Keratinocyte (primary cell): ENCODE measurements around the gene AOPEP. TPM values are rescaled to one million over a fixed set of nuclear protein-coding genes. Genes with fewer than 3 reads are reported as not detected.

ENCODE experiments used
- DNase-seq: peaks from one replicate; pipeline ENCODE4 v3.0.0-alpha.2; 2011; ENCODE audit warnings: low read depth, missing footprints, low spot score
- FAIRE-seq: peaks from 2 replicates; lab custom pipeline; 2011; peaks lifted over from hg19 to GRCh38; lab: Jason Lieb, UNC
- H2AFZ ChIP-seq: 2 replicates; pipeline ENCODE4 v1.6.0; 2012; ENCODE audit warnings: low read length, control low read depth, inconsistent platforms; ENCODE audit not compliant: control insufficient read depth
- H3K27ac ChIP-seq: 2 replicates; pipeline ENCODE4 v1.5.1; 2011; ENCODE audit warnings: low read length; ENCODE audit not compliant: control insufficient read depth, insufficient read depth
- H3K27me3 ChIP-seq: 3 replicates; pipeline ENCODE4 v1.6.0; 2011; ENCODE audit warnings: low read length; ENCODE audit not compliant: control insufficient read depth, insufficient read depth; ENCODE audit errors: extremely low read depth
- H3K36me3 ChIP-seq, 2 experiments: 2 replicates in 1 of 2; 3 replicates in 1 of 2; pipeline ENCODE4 v1.5.1; 2011; ENCODE audit warnings: low read length in 2 of 2, mild to moderate bottlenecking in 1 of 2; ENCODE audit not compliant: control insufficient read depth in 2 of 2, insufficient read depth in 2 of 2; ENCODE audit errors: extremely low read depth in 1 of 2
- H3K4me1 ChIP-seq: 3 replicates; pipeline ENCODE4 v1.5.1; 2011; ENCODE audit warnings: low read length; ENCODE audit not compliant: control insufficient read depth, insufficient read depth; ENCODE audit errors: extremely low read depth
- H3K4me2 ChIP-seq: 3 replicates; pipeline ENCODE4 v1.6.0; 2011; ENCODE audit warnings: low read depth, low read length; ENCODE audit not compliant: control insufficient read depth, insufficient read depth; ENCODE audit errors: extremely low read depth
- H3K4me3 ChIP-seq, 3 experiments: fragments of 200-600 bp in 1 of 3; sonication (generic) in 1 of 3; 2 replicates in 2 of 3; 3 replicates in 1 of 3; pipeline ENCODE4 v1.5.1; 2011 to 2016; ENCODE audit warnings: low read length in 3 of 3, mild to moderate bottlenecking in 3 of 3, control low read depth in 2 of 3, inconsistent platforms in 1 of 3, low read depth in 1 of 3, mixed read lengths in 1 of 3, mixed run types in 1 of 3, moderate library complexity in 1 of 3; ENCODE audit not compliant: control insufficient read depth in 2 of 3, insufficient read depth in 2 of 3; ENCODE audit errors: extremely low read depth in 1 of 3
- H3K79me2 ChIP-seq: 2 replicates; pipeline ENCODE4 v1.6.0; 2012; ENCODE audit warnings: low read length; ENCODE audit not compliant: control insufficient read depth, insufficient read depth
- H3K9ac ChIP-seq: 3 replicates; pipeline ENCODE4 v1.6.0; 2011; ENCODE audit warnings: low read length; ENCODE audit not compliant: control insufficient read depth, insufficient read depth; ENCODE audit errors: extremely low read depth
- H3K9me1 ChIP-seq: 3 replicates; pipeline ENCODE4 v1.6.0; 2011; ENCODE audit warnings: low read length; ENCODE audit not compliant: control insufficient read depth, insufficient read depth; ENCODE audit errors: extremely low read depth
- H3K9me3 ChIP-seq: 2 replicates; pipeline ENCODE4 v1.5.1; 2012; ENCODE audit warnings: low read depth, low read length; ENCODE audit not compliant: control insufficient read depth
- H4K20me1 ChIP-seq: 3 replicates; pipeline ENCODE4 v1.6.0; 2011; ENCODE audit warnings: low read length; ENCODE audit not compliant: control insufficient read depth, insufficient read depth; ENCODE audit errors: extremely low read depth
- EZH2 ChIP-seq: IDR thresholded peaks from one replicate; pipeline ENCODE4 v1.6.1; 2012; ENCODE audit warnings: inconsistent platforms, mild to moderate bottlenecking, low read length, moderate library complexity
- dilution Hi-C: fragments of 300-500 bp; cut with MboI; formaldehyde crosslinking; loops from one replicate; pipeline ENCODE4 v1.7.0; 2020; ENCODE audit warnings: low sequenced_read_pairs; ENCODE audit not compliant: extremely low pct_ligation_motif_present
- polyA plus RNA-seq, 5 experiments: library from polyadenylated mRNA; depleted of rRNA in 3 of 5; stranded (reverse) in 3 of 5; stranded (forward) in 1 of 5; unstranded in 1 of 5; fragments of >200 nt; gene quantifications; 1 replicate in 1 of 5; 2 replicates in 3 of 5; 3 replicates in 1 of 5; pipeline versions ENCODE4 v1.2.1 to v1.2.3, GENCODE V29; 2011 to 2012; ENCODE audit warnings: missing spikeins in 2 of 5, low read depth in 1 of 5, low replicate concordance in 1 of 5
- TF ChIP-seq, protein P1 (sequence below), 3 experiments: IDR thresholded peaks in 1 of 3; conservative IDR thresholded peaks in 1 of 3; optimal IDR thresholded peaks in 1 of 3; 2 replicates in 2 of 3; 3 replicates in 1 of 3; pipeline versions ENCODE3 to v1.5.1; 2011; ENCODE audit warnings: low read length in 3 of 3, mild to moderate bottlenecking in 3 of 3, moderate library complexity in 2 of 3, control low read depth in 1 of 3, inconsistent platforms in 1 of 3; ENCODE audit not compliant: insufficient read depth in 2 of 3; ENCODE audit errors: extremely low read depth in 1 of 3

The AOPEP gene
- polyA plus RNA-seq, 1 donor (not counting 4 experiments of a cell fraction or from before 2014, with no cell fraction given) = 27.0 TPM

DNA sequence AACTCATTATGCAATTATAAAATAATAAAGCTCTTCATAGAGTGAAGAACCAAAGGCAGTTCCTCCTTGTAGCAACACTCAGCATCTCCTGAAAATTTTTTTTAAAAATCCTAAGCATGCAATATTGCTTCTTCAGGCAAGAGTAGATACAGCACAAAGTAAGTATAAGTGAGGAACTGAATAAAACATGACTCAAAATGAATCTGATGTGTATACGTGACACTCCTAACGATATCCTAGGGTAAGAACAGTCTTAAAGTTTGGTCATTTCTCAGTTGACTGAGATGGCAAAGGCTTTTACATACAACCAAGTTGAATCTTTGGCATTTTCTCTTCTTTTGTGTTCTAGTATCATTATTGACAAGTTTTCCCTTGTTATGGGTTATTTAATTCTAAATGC lies 41.1 kb upstream of the AOPEP start:
- Histone ChIP-seq H3K9me1 (no peaks in the 10 kb centered on the region), H3K9ac (no peak overlapping the region), H3K36me3 (no peaks in the 10 kb centered on the region), H3K27ac (no peak overlapping the region), H3K4me1 (no peaks in the 10 kb centered on the region), H3K79me2 (no peaks in the 10 kb centered on the region), H3K4me3 (no peak overlapping the region), H3K4me2 (no peak overlapping the region), H3K27me3 (no peaks in the 10 kb centered on the region), H3K9me3 (no peaks in the 10 kb centered on the region), H2AFZ (no peak overlapping the region), H4K20me1 (no peaks in the 10 kb centered on the region)
- dilution Hi-C loops = no loop called here
- FAIRE-seq = no peak
- TF ChIP-seq EZH2 = no peak
- TF ChIP-seq, protein P1, sequence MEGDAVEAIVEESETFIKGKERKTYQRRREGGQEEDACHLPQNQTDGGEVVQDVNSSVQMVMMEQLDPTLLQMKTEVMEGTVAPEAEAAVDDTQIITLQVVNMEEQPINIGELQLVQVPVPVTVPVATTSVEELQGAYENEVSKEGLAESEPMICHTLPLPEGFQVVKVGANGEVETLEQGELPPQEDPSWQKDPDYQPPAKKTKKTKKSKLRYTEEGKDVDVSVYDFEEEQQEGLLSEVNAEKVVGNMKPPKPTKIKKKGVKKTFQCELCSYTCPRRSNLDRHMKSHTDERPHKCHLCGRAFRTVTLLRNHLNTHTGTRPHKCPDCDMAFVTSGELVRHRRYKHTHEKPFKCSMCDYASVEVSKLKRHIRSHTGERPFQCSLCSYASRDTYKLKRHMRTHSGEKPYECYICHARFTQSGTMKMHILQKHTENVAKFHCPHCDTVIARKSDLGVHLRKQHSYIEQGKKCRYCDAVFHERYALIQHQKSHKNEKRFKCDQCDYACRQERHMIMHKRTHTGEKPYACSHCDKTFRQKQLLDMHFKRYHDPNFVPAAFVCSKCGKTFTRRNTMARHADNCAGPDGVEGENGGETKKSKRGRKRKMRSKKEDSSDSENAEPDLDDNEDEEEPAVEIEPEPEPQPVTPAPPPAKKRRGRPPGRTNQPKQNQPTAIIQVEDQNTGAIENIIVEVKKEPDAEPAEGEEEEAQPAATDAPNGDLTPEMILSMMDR (optimal IDR thresholded peaks at IDR 0.05 in 1 of 3, IDR thresholded peaks at IDR 0.05 in 1 of 3, conservative IDR thresholded peaks at IDR 0.05 in 1 of 3; ENCODE audit: extremely low read depth in 1 of 3, insufficient read depth in 2 of 3, low read length in 3 of 3) = no peak
- no peak for DNase-seq

DNA sequence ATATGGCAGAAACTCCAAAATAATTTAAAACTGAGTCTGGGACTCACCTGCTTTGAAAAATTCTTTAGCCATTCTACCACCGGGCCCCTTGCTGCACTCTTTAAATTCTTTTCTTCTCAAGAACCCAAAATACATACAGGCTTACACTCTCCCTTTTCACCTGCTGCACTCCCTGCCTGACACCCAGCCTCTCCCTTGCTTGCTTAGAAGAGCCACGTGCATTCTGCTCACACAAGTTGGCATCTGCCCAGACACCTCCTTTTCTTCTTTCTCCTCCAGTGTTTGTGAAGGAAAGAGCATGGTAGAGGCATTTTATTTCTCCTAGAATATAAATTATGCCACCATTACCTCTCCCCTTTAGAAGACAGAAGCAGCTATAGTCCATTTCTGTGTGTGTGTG lies 39.0 kb upstream of the AOPEP start:
- H3K9ac ChIP-seq = no peak overlapping the region
- H3K4me2 ChIP-seq = no peak overlapping the region
- DNase-seq (no peak), FAIRE-seq (no peak)
- no peaks in the 10 kb centered on the region for H4K20me1 ChIP-seq
- no peaks in the 10 kb centered on the region for H3K36me3 ChIP-seq
- H3K27ac ChIP-seq = no peak overlapping the region
- H2AFZ ChIP-seq = no peak overlapping the region
- no peaks in the 10 kb centered on the region for H3K9me3 ChIP-seq
- dilution Hi-C loops = no loop called here
- no peaks in the 10 kb centered on the region for H3K9me1 ChIP-seq
- TF ChIP-seq, protein P1 (optimal IDR thresholded peaks at IDR 0.05 in 1 of 3, IDR thresholded peaks at IDR 0.05 in 1 of 3, conservative IDR thresholded peaks at IDR 0.05 in 1 of 3; ENCODE audit: extremely low read depth in 1 of 3, insufficient read depth in 2 of 3, low read length in 3 of 3) = no peak
- TF ChIP-seq EZH2 = no peak
- H3K27me3 ChIP-seq = no peaks in the 10 kb centered on the region
- H3K4me3 ChIP-seq = no peak overlapping the region
- H3K4me1 ChIP-seq = no peaks in the 10 kb centered on the region
- no peaks in the 10 kb centered on the region for H3K79me2 ChIP-seq
